DMS79 treated with DMSO at 0.1 percent for 48 hours (cell line): ENCODE data around the gene CYP21A2.
"Not testable (repeated sequence)": the region's sequence is repeated elsewhere in the genome, so short reads cannot be mapped to it uniquely, and the experiment has no call there.

Experiments used
- DNase-seq: peaks from one replicate; lab custom pipeline; 2025; lab: John Stamatoyannopoulos, UW

Gene CYP21A2

DNA sequence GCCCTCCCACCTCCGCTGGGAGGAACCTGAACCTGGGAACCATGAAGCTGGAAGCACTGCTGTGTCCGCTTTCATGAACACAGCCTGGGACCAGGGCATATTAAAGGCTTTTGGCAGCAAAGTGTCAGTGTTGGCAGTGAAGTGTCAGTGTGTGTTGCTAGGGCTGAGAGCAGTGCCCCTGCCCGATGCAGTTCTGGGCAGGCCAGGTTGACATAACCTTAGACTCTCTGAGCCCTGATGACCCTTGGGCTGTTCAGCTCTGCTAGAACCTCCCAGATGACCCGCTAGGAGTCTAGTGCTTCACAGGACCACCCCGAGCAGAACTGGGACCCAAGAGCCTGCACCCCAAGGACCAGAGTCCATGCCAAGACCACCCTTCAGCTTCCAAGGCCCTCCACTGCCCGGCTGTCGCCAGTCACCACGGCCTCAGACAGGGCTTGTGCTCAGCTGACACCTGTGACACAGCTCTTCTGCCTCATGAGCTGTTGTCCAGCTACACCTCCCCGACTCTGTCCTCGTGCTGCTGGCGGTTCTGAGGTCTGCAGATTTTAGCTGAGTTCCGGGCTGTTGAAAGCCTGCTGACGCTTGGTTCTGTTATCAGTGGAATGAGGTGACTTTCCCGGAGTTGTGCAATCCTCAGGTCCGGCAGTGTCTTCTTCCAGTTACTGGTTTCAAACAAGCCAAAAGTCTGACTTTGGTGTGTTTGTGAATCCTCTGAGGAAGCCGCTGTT is 2.8 kb upstream of the CYP21A2 start:
- DNase-seq: not testable (repeated sequence)

DNA sequence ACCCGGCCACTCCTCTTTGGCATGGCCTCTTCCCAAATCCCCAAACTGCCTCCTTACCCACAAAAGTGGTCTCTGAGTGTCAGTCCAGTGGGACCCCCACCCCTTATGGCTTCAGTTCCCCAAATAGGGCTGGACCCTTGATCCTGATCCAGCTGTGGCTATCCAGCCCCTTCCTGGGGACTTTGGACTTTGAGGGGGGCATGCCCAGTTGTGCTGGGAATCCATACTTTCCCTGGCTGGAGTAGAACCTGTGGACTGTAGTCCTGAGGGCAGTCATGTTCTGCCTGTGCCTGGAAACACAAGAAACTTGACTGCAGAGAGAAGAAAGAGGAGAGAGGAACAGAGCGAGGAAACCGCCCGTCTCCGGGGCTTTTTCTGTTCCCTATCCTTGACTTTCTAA is 1.1 kb upstream of the CYP21A2 start:
- not testable (repeated sequence) for DNase-seq

DNA sequence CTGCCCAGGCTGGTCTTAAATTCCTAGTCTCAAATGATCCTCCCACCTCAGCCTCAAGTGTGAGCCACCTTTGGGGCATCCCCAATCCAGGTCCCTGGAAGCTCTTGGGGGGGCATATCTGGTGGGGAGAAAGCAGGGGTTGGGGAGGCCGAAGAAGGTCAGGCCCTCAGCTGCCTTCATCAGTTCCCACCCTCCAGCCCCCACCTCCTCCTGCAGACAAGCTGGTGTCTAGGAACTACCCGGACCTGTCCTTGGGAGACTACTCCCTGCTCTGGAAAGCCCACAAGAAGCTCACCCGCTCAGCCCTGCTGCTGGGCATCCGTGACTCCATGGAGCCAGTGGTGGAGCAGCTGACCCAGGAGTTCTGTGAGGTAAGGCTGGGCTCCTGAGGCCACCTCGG is 663 bp downstream of the CYP21A2 start:
- DNase-seq: not testable (repeated sequence)

DNA sequence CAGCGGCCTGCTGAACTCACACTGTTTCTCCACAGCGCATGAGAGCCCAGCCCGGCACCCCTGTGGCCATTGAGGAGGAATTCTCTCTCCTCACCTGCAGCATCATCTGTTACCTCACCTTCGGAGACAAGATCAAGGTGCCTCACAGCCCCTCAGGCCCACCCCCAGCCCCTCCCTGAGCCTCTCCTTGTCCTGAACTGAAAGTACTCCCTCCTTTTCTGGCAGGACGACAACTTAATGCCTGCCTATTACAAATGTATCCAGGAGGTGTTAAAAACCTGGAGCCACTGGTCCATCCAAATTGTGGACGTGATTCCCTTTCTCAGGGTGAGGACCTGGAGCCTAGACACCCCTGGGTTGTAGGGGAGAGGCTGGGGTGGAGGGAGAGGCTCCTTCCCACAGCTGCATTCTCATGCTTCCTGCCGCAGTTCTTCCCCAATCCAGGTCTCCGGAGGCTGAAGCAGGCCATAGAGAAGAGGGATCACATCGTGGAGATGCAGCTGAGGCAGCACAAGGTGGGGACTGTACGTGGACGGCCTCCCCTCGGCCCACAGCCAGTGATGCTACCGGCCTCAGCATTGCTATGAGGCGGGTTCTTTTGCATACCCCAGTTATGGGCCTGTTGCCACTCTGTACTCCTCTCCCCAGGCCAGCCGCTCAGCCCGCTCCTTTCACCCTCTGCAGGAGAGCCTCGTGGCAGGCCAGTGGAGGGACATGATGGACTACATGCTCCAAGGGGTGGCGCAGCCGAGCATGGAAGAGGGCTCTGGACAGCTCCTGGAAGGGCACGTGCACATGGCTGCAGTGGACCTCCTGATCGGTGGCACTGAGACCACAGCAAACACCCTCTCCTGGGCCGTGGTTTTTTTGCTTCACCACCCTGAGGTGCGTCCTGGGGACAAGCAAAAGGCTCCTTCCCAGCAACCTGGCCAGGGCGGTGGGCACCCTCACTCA is 1.4 kb downstream of the CYP21A2 start:
- DNase-seq: not testable (repeated sequence)

DNA sequence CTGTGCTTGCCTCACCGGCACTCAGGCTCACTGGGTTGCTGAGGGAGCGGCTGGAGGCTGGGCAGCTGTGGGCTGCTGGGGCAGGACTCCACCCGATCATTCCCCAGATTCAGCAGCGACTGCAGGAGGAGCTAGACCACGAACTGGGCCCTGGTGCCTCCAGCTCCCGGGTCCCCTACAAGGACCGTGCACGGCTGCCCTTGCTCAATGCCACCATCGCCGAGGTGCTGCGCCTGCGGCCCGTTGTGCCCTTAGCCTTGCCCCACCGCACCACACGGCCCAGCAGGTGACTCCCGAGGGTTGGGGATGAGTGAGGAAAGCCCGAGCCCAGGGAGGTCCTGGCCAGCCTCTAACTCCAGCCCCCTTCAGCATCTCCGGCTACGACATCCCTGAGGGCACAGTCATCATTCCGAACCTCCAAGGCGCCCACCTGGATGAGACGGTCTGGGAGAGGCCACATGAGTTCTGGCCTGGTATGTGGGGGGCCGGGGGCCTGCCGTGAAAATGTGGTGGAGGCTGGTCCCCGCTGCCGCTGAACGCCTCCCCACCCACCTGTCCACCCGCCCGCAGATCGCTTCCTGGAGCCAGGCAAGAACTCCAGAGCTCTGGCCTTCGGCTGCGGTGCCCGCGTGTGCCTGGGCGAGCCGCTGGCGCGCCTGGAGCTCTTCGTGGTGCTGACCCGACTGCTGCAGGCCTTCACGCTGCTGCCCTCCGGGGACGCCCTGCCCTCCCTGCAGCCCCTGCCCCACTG is 2.3 kb downstream of the CYP21A2 start:
- not testable (repeated sequence) for DNase-seq

DNA sequence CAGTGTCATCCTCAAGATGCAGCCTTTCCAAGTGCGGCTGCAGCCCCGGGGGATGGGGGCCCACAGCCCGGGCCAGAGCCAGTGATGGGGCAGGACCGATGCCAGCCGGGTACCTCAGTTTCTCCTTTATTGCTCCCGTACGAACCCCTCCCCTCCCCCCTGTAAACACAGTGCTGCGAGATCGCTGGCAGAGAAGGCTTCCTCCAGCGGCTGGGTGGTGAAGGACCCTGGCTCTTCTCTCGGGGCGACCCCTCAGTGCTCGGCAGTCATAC is 2.8 kb downstream of the CYP21A2 start:
- not testable (repeated sequence) for DNase-seq

DNA sequence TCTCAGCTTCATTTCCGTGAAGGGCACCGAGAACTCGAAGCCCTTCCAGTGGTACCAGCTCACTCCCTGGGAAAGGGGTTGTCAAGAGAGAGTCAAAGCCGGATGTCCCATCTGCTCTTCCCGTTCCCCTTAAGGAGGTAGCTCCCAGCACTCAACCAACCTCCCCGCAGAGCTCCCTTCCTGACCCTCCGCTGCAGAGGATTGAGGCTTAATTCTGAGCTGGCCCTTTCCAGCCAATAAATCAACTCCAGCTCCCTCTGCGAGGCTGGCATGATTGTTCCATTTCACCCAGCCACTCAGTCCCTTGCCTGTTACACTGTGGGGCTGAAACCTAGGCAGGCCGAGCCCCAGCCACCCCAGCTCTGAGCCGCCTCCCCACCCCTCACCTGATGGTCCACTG is 3.2 kb downstream of the CYP21A2 start:
- not testable (repeated sequence) for DNase-seq

DNA sequence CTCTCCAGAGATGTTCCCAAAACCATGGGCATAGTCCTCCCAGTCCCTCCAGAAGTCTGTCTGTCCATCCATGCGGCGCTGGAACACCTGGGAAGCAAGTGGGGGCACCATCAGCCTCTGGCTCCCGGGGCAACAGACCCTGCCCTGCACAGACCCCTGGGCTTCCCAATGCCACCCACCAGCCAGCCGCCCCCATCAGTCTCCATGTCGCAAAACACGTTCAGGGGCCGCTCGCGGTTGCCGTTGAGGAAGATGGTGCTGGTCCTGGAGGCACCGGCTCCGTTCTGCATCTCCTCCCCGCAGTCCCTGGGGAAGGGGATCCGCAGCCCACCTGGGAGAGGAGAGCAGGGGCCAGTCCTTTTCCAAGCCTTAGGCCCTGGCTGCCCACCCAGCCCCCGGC is 4.1 kb downstream of the CYP21A2 start:
- not testable (repeated sequence) for DNase-seq

DNA sequence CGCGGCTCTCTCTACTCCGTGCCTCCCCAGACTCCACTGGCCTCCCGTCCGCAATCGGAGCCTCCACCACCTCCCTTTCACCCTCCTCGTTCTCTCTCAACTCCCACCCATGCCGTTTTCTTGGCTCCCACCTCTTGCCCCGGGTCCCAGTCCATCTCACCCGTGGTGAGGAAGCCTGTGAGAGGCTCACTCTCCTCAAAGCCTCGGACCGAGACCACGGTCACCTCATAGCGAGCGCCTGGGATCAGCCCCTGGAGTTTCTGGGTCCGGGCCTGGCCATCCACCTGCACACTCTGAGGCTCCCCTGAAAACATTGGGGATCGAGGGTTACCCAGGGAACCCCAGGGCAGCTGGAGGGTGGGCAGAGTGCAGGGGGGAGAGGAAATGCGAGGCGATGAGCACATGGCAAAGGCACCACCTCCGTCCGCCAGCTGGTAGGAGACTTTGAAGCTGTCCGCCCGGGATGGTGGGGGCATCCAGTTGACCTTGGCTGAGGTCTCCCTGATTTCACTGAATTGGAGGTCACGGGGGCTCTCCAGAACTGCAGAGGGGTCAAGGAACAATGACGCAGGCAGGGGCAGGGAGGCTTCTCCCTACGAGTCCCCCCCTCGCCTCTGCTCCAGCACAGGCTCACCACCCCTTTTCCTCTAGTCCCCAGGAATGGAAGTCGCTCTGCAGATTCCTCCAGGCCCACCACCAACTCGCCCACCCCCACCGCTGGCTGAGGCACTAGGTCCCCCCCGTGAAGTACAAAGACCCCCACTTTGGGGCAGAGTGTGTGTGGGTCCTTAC is 5.6 kb downstream of the CYP21A2 start:
- DNase-seq: not testable (repeated sequence)

DNA sequence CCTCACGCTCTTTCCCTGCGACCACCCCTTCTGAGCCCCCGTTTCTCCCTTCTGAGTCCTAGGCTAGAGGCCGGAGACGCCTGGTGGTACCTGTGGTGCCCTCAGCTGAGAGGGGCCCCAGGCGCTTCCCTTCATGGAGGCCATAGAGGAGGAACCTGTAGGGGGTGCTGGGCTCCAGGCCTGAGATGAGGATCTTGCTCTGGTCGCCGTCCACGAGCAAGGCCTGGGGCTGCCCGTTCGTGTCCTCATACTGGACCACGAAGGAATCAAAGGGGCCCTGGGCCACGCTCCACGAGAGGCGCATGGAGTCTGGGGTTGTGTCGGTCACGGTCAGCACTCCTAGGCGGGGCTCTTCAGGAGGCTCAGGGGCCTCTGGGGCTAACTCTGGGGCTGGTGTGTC is 6.7 kb downstream of the CYP21A2 start:
- not testable (repeated sequence) for DNase-seq

DNA sequence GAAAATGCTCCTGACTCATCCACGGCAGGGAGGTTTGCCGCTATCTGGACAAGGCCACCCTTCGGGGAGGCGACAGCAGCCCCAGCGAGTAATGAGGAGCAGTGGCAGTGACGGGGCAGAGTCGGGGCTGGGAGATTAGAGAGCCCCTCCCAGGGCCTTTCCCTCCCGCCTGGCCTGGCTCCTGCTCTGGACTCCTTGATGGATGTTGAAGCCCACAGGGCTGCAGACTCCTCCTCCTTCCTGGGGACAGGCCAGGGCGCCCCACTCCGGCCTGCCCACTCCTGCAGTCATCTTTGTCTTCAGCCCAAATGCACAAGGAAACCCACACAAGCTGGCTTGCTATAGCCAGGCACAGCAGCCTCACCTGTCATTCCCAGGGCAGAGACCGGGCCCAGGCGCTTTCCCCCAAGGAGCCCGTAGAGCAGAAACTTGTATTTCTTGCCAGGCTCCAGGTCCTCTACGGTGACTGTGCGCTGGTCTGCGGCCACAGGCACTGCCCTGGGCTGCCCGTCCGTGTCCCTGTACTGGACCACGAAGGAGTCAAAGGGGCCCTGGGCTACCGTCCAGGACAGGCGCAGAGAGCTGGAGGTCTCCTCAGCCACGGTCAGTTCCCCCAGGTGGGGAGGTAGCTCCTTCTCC is 7.7 kb downstream of the CYP21A2 start:
- DNase-seq: no peak

DNA sequence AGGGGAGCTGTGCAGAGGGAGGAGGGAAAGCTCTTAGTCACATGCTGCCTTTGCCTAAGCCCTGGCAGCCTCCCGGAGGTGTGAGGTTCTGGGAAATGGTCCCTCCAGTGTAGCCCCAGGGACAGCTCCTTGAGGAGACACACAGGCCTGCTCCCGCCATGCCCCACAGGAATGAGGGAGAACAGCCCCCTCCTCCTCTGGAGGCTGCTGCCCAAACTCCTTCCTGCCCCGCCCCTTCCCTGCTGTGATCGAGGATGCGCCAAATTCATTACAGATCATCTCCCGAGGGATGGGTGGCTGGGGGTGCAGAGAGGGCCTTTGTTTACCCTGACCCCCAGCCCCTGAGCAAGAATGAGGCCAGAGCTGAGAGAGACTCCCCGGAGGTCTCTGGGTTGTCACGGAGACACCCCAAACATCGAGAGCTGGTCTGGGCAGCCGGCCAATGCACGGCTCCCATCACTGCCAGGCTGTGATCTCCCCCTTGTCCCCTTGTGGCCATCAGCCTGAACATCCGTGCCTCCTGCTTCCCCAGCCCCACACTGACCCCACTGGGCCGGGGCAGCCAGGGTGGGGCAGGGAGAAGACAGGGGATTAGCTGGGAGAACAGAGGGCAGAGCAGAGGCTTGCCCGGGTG is 8.4 kb downstream of the CYP21A2 start:
- DNase-seq: peak; percentile 36

DNA sequence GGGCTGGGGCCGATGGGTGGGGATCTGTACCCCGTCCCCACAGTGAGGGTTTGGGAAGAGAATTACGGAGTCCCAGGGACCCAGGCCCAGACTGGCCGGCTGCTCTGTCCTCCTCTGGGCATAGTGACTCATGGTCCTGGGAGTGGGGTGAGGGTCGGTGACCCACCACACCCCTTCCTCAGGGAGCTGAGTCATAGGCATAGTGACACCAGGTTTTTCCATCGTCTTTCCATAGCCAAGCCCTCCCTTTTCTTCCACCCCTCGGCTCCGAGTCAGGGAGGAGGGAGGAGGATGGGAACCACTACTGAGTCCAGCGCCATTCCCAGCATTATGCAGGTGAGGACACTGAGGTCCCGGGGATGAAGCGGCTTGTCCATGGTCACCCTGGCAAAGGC is 8.9 kb downstream of the CYP21A2 start:
- no peak for DNase-seq

DNA sequence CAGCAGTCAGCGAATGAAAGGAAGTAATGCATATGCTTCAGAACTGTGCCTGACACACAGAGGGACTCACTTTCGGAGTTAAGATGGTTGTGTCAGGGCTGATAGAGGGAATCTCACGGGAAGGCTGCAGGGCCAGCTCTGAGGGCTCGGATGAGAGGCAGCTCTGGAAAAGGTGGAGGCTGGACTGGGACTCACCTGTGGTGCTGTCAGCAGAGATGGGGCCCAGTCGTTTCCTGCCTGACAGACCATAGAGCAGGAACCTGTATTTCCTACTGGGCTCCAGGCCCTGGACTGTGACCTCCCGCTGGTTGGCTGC is 9.3 kb downstream of the CYP21A2 start:
- no peak for DNase-seq

DNA sequence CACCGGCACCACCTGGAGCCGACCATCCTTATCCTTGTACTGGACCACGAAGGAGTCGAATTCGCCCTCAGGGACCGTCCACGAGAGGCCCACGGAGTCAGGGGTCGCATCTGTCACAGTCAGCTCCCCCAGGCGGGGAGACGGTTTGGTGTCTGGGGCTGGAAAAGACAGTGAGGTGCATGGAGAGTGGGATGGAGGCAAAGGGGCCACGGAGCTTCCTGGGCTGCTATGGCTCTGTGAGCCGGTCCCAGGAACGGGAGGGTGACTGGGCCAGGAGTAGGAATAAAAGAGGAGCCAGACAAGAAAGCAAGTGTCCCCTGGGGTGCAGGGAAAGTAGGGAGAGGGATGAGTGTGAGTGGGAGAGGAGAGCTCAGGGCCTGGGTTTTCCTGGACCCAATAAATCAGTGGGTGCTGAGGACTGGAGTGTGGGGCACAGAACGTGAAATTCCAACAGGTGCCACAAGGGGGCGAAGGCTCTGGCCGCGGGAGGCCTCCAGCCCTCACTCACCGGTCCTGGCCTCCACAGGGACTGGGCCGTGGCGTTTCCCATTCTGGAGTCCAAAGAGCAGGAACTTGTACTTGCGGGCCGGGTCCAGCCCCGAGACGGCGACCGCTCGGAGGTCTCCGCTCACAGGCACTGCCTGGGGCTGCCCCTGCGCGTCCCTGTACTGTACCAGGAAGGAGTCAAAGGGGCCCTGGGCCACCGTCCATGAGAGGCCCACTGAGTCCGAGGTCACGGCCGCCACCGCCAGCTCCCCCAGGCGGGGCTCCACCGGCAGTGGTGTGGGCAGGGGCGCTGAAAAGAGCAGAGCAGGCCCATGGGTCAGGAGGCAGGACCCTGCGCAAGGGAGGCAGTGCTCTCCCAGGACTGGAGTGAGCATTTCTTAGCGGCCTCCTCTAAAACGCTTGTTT is 9.9 kb downstream of the CYP21A2 start:
- no peak for DNase-seq

DNA sequence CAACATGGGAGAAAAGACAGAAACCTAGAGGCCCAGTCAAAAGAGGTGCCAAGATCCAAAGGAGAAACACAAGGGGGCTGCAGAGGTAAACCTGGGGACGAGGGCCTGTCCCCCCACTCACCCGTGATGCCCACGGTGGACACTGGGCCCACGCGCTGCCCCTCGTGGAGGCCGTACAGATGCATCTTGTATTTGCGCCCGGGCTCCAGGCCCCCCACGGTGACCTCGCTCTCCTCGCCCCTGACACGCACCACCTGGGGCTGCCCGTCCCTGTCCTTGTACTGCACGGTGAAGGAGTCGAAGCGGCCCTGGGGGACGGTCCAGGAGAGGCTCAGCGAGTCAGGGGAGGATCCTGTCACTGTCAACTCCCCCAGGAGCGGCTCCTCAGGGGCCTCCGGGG is 10.9 kb downstream of the CYP21A2 start:
- not testable (repeated sequence) for DNase-seq

DNA sequence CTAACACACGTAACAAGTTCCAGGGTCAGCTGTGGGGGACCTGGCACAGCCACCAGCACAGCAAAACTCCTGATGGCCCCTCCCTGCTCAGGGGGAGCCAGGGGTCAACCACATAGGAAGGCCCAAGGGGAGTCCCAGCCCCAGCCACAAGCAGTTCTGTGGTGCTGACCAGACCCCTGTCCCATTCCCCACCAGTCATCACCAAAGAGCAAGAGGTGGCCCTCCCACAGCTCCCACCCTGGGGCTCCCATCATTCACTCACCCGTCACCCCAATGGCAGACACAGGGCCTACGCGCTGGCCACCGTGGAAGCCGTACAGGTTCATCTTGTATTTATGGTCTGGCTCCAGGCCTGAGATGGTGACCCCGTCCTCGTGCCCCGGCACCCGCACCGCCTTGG is 11.5 kb downstream of the CYP21A2 start:
- not testable (repeated sequence) for DNase-seq

DNA sequence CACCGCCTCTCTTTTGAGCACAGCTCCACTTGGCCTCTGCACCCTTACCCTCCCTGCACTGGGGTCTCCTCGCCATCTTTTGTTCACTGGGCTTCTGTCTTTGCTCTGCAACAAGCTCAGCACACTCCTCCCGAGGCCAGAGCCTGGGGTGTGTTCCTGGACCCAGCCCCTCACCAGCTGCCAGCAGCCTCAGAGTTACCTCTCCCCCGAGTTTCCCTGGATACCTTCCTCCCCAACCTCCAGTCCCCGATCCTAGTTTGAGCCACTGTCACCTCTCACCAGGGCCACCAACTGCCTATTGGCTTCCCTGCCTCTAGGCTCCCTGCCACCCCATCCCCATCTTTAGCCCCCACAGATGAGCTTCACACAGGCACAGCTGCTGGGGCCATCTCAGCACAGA is 12.3 kb downstream of the CYP21A2 start:
- DNase-seq: no peak

DNA sequence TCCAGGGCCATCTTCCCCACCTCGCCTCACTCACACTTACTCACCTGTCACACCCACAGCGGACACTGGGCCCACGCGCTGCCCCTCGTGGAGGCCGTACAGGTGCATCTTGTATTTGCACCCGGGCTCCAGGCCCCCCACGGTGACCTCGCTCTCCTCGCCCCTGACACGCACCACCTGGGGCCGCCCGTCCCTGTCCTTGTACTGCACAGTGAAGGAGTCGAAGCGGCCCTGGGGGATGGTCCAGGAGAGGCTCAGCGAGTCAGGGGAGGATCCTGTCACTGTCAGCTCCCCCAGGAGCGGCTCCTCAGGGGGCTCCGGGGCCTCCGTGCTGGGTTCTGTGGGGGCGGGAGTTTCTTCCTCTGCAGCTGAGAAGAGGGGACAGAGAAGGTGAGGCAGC is 14.4 kb downstream of the CYP21A2 start:
- not testable (repeated sequence) for DNase-seq

DNA sequence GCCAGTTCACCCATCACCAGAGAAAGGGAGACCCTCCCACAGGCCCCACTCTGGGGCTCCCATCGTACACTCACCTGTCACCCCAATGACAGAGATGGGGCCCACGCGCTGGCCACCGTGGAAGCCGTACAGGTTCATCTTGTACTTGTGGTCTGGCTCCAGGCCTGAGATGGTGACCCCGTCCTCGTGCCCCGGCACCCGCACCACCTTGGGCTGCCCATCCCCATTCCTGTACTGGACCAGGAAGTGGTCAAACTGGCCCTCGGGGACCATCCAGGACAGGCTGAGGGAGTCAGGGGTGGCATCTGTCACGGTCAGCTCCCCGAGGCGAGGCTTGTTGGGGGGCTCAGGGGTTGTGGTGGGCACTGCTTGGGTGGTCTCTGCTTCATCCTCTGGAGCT is 15.1 kb downstream of the CYP21A2 start:
- DNase-seq: not testable (repeated sequence)
